H1 (cell line): ENCODE data around the gene TMEM151A. TPM values are rescaled to one million over a fixed set of nuclear protein-coding genes. Genes with fewer than 3 reads are reported as not detected.

Experiments used
- BACH1 ChIP-seq: IDR thresholded peaks from 2 replicates; pipeline ENCODE4 v1.6.1; 2012; ENCODE audit warnings: low read length, improper control_type of control experiment
- FOSL1 ChIP-seq: IDR thresholded peaks from 2 replicates; pipeline ENCODE4 v1.6.1; 2011; ENCODE audit warnings: mild to moderate bottlenecking, low read depth, low read length, moderate library complexity; ENCODE audit not compliant: insufficient read depth
- NANOG ChIP-seq: IDR thresholded peaks from 2 replicates; pipeline ENCODE4 v1.6.1; 2011; ENCODE audit warnings: low read length, low read depth, mild to moderate bottlenecking, inconsistent platforms; ENCODE audit not compliant: insufficient read depth, poor library complexity, severe bottlenecking
- polyA plus RNA-seq, 7 experiments: library from polyadenylated mRNA; depleted of rRNA in 3 of 7; stranded (reverse) in 5 of 7; unstranded in 2 of 7; fragments of >200 nt in 5 of 7; fragments of 200-250 nt in 2 of 7; gene quantifications; 1 replicate in 5 of 7; 2 replicates in 1 of 7; 4 replicates in 1 of 7; pipeline versions ENCODE4 v1.2.1 to v1.2.3, GENCODE V29; 2011 to 2013; ENCODE audit warnings: missing spikeins in 2 of 7, mixed read lengths in 2 of 7
- total RNA-seq: library from RNA; stranded (reverse); fragmentation: NEBNext Ultra II Directional; extraction: Animal tissue kit (Norgen Biotek cat#: 25700); gene quantifications from 2 replicates; pipeline ENCODE4 v1.2.1, GENCODE V29; 2021

The TMEM151A gene
- total and polyA plus RNA-seq, 2 of the 8 experiments (the other 6 are each of a cell fraction or from before 2014, with no cell fraction given) = 3.2 TPM

GRCh38 chr11:66259956-66260355, 31.7 kb upstream of the TMEM151A start (continued):
- TF ChIP-seq FOSL1 = no peak
- TF ChIP-seq BACH1 = no peak
- no peak for TF ChIP-seq NANOG
